ENCODE measurements around the gene C1QTNF2.

DNA sequence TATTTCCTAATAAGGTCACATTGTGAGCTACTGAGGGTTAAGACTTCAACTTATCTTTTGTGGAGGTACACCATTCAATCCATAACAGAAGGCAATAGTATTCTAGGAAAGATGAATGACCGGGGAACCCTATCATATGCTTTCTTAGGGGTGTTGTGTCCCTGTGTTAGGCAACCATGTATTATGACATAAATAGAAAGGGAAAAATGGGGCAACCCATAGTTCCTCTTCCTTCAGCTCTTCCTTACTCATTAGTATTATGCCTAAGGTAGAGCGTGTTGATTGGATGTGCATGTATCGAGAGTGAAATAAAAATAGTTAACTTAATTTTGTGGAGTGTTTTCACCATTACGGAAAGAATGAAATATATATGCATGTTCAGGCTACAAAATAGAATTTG is 52.0 kb downstream of the C1QTNF2 start:
- TF ChIP-seq, protein P1, sequence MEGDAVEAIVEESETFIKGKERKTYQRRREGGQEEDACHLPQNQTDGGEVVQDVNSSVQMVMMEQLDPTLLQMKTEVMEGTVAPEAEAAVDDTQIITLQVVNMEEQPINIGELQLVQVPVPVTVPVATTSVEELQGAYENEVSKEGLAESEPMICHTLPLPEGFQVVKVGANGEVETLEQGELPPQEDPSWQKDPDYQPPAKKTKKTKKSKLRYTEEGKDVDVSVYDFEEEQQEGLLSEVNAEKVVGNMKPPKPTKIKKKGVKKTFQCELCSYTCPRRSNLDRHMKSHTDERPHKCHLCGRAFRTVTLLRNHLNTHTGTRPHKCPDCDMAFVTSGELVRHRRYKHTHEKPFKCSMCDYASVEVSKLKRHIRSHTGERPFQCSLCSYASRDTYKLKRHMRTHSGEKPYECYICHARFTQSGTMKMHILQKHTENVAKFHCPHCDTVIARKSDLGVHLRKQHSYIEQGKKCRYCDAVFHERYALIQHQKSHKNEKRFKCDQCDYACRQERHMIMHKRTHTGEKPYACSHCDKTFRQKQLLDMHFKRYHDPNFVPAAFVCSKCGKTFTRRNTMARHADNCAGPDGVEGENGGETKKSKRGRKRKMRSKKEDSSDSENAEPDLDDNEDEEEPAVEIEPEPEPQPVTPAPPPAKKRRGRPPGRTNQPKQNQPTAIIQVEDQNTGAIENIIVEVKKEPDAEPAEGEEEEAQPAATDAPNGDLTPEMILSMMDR (IDR thresholded peaks at IDR 0.05): no peak
- TF ChIP-seq POLR2A (IDR thresholded peaks at IDR 0.05): no peak
- no peak for TF ChIP-seq POLR2AphosphoS5 (IDR thresholded peaks at IDR 0.05)
